Sigmoid colon (tissue), 4 donors: Measurements from ENCODE around the gene MRPL48.

ENCODE experiments used
- EP300 ChIP-seq, 4 donors: sonication (generic); formaldehyde crosslinking; IDR thresholded peaks; one replicate each; pipeline ENCODE4 v1.6.1; 2017; ENCODE audit warnings: antibody characterized with exemption in 4 of 4
- POLR2A ChIP-seq, 2 donors: fragments of 450-650 bp; IDR thresholded peaks; one replicate each; pipeline ENCODE4 v1.6.1; 2016; ENCODE audit warnings: antibody characterized with exemption in 2 of 2, mild to moderate bottlenecking in 2 of 2, moderate library complexity in 2 of 2
- POLR2AphosphoS5 ChIP-seq, 4 donors: sonication (generic); formaldehyde crosslinking; IDR thresholded peaks; one replicate each; pipeline ENCODE4 v1.6.1; 2017; ENCODE audit warnings: antibody characterized with exemption in 4 of 4
- TF ChIP-seq, protein P1 (sequence below), 4 experiments: fragments of 450-650 bp in 3 of 4; fragments of 200-600 bp in 1 of 4; IDR thresholded peaks; one replicate each; pipeline ENCODE4 v1.5.1; 2016 to 2019; ENCODE audit warnings: antibody characterized with exemption in 4 of 4, mild to moderate bottlenecking in 3 of 4, moderate library complexity in 2 of 4

DNA sequence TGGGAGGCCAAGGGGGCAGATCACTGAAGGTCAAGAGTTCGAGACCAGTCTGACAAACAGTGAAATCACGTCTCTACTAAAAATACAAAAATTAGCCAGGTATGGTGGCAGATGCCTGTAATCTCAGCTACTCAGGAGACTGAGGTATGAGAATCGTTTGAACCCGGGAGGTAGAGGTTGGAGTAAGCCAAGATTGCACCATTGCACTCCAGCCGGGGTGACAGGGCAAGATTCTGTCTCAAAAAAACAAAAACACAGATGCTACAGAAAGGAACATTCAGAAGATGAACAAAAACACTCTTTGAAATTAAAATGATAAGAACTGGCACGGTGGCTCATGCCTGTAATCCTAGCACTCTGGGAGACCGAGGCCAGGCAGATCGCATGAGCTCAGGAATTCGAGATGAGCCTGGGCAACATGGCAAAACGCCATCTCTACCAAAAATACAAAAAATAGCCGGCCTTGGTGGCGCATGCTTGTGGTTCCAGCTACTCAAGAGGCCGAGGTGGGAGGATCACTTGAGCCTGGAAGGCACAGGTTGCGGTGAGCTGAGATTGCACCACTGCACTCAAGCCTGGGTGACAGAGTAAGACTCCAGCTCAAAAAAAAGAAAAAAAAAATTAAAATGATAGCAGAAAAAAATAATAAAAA is 35.3 kb upstream of the MRPL48 start:
- TF ChIP-seq, protein P1, sequence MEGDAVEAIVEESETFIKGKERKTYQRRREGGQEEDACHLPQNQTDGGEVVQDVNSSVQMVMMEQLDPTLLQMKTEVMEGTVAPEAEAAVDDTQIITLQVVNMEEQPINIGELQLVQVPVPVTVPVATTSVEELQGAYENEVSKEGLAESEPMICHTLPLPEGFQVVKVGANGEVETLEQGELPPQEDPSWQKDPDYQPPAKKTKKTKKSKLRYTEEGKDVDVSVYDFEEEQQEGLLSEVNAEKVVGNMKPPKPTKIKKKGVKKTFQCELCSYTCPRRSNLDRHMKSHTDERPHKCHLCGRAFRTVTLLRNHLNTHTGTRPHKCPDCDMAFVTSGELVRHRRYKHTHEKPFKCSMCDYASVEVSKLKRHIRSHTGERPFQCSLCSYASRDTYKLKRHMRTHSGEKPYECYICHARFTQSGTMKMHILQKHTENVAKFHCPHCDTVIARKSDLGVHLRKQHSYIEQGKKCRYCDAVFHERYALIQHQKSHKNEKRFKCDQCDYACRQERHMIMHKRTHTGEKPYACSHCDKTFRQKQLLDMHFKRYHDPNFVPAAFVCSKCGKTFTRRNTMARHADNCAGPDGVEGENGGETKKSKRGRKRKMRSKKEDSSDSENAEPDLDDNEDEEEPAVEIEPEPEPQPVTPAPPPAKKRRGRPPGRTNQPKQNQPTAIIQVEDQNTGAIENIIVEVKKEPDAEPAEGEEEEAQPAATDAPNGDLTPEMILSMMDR (IDR thresholded peaks at IDR 0.05): no peak
- TF ChIP-seq POLR2AphosphoS5 (IDR thresholded peaks at IDR 0.05) (no peak), POLR2A (IDR thresholded peaks at IDR 0.05) (no peak), EP300 (IDR thresholded peaks at IDR 0.05) (no peak)
